Prostate gland (tissue), 2 donors: Measurements from ENCODE around the gene PLA2G2D. TPM values are rescaled to one million over a fixed set of nuclear protein-coding genes. Genes with fewer than 3 reads are reported as not detected.

Experiments used
- DNase-seq: peaks from one replicate; pipeline ENCODE4 v3.0.0-alpha.2; 2019; ENCODE audit warnings: low spot score
- H3K27ac ChIP-seq, 2 donors: fragments of 200-600 bp; sonication (generic); 2 replicates each; pipeline ENCODE4 v1.5.1; 2017 to 2019
- H3K27me3 ChIP-seq: fragments of 200-600 bp; sonication (generic); replicated peaks from 2 replicates; pipeline ENCODE4 v1.5.1; 2019; ENCODE audit not compliant: insufficient read depth
- H3K36me3 ChIP-seq, 2 donors: fragments of 200-600 bp; sonication (generic); 1 replicate in 1 of 2; 2 replicates in 1 of 2; pipeline versions ENCODE4 v1.5.1 to v1.8.1; 2017 to 2019
- H3K4me1 ChIP-seq: fragments of 200-600 bp; sonication (generic); replicated peaks from 2 replicates; pipeline ENCODE4 v1.5.1; 2019
- H3K4me3 ChIP-seq, 2 donors: fragments of 200-600 bp; sonication (generic); 2 replicates each; pipeline ENCODE4 v1.5.1; 2017 to 2019
- H3K9me3 ChIP-seq: fragments of 200-600 bp; sonication (generic); 2 replicates; pipeline ENCODE4 v1.5.1; 2017
- CTCF ChIP-seq, 4 experiments: fragments of 200-600 bp in 2 of 4; fragments of 450-650 bp in 2 of 4; sonication (generic) in 2 of 4; IDR thresholded peaks; 1 replicate in 3 of 4; 2 replicates in 1 of 4; pipeline ENCODE4 v1.5.1; 2016 to 2019; ENCODE audit warnings: antibody characterized with exemption in 4 of 4, mild to moderate bottlenecking in 2 of 4, moderate library complexity in 2 of 4
- POLR2A ChIP-seq: fragments of 450-650 bp; IDR thresholded peaks from one replicate; pipeline ENCODE4 v1.6.1; 2016; ENCODE audit warnings: antibody characterized with exemption, mild to moderate bottlenecking
- POLR2AphosphoS5 ChIP-seq: sonication (generic); formaldehyde crosslinking; IDR thresholded peaks from one replicate; pipeline ENCODE4 v1.6.1; 2017; ENCODE audit warnings: antibody characterized with exemption
- WGBS: methylation state at CpG from one replicate; pipeline ENCODE4 v1.1.5; 2018; 5-methylcytosine and 5-hydroxymethylcytosine counted together
- intact Hi-C: fragments of 100-400 bp; cut with DNase I; formaldehyde crosslinking; loops from one replicate; pipeline ENCODE4 v1.14.2; 2022
- total RNA-seq, 2 donors: library from RNA; depleted of rRNA; stranded (reverse); fragments of >200 nt; gene quantifications; one replicate each; pipeline ENCODE4 v1.1.0, GENCODE V29; 2016

Gene PLA2G2D
- total RNA-seq, 2 donors from 2014 or later: not detected

- H3K9me3 ChIP-seq: no peaks in the 10 kb centered on the region
- no peaks in the 10 kb centered on the region for H3K36me3 ChIP-seq
- H3K4me1 ChIP-seq: no peaks in the 10 kb centered on the region
- WGBS: 86% methylated on average over 3 of the region's 3 CpGs
- intact Hi-C loops: no loop called here
- H3K4me3 ChIP-seq: no peak overlapping the region
- no peak for DNase-seq
- TF ChIP-seq CTCF (IDR thresholded peaks at IDR 0.05): no peak
- no peak for TF ChIP-seq POLR2AphosphoS5
- no peak for TF ChIP-seq POLR2A
- no peaks in the 10 kb centered on the region for H3K27me3 ChIP-seq
- no peak overlapping the region for H3K27ac ChIP-seq
Observed at GRCh38 chr1:20112279-20113000, 6.9 kb downstream of the PLA2G2D start.

- no peak for DNase-seq
- no peak for TF ChIP-seq POLR2AphosphoS5
- TF ChIP-seq POLR2A: no peak
- no peak for TF ChIP-seq CTCF (IDR thresholded peaks at IDR 0.05)
- H3K27me3 ChIP-seq: no peaks in the 10 kb centered on the region
- WGBS: 94% methylated on average over 5 of the region's 5 CpGs
- no peak overlapping the region for H3K4me3 ChIP-seq
- no peak overlapping the region for H3K27ac ChIP-seq
- H3K9me3 ChIP-seq: no peaks in the 10 kb centered on the region
- no peaks in the 10 kb centered on the region for H3K36me3 ChIP-seq
- H3K4me1 ChIP-seq: no peaks in the 10 kb centered on the region
- intact Hi-C loops: no loop called here
Observed at GRCh38 chr1:20111452-20111851, 7.9 kb downstream of the PLA2G2D start.

GRCh38 chr1:20110679-20111078 lies 8.7 kb downstream of the PLA2G2D start:
- no peak for DNase-seq
- H3K27ac ChIP-seq: no peak overlapping the region

GRCh38 chr1:20109223-20109856 lies 10.0 kb downstream of the PLA2G2D start:
- Histone ChIP-seq H3K4me1 (no peaks in the 10 kb centered on the region), H3K4me3 (no peak overlapping the region), H3K9me3 (no peaks in the 10 kb centered on the region), H3K27ac (no peak overlapping the region), H3K36me3 (no peaks in the 10 kb centered on the region), H3K27me3 (no peaks in the 10 kb centered on the region)
- no peak for DNase-seq
- WGBS: 73% methylated on average over 4 of the region's 4 CpGs
- TF ChIP-seq POLR2AphosphoS5: no peak
- intact Hi-C loops: no loop called here

More at GRCh38 chr1:20110679-20111078, 8.7 kb downstream of the PLA2G2D start:
- Histone ChIP-seq H3K36me3 (no peaks in the 10 kb centered on the region), H3K9me3 (no peaks in the 10 kb centered on the region), H3K4me1 (no peaks in the 10 kb centered on the region), H3K4me3 (no peak overlapping the region), H3K27me3 (no peaks in the 10 kb centered on the region)
- intact Hi-C loops: no loop called here
- 66% methylated on average over 12 of the region's 12 CpGs for WGBS
- no peak for TF ChIP-seq CTCF (IDR thresholded peaks at IDR 0.05)
- TF ChIP-seq POLR2A: no peak
- no peak for TF ChIP-seq POLR2AphosphoS5

- intact Hi-C loops: no loop called here
- H3K36me3 ChIP-seq: no peaks in the 10 kb centered on the region
- TF ChIP-seq CTCF (IDR thresholded peaks at IDR 0.05): no peak
- no peak for TF ChIP-seq POLR2A
- TF ChIP-seq POLR2AphosphoS5: no peak
- WGBS: 61% methylated on average over 5 of the region's 5 CpGs
- no peaks in the 10 kb centered on the region for H3K4me1 ChIP-seq
- DNase-seq: no peak
- H3K9me3 ChIP-seq: no peaks in the 10 kb centered on the region
- H3K27ac ChIP-seq: no peak overlapping the region
- H3K4me3 ChIP-seq: no peak overlapping the region
- no peaks in the 10 kb centered on the region for H3K27me3 ChIP-seq
Observed at GRCh38 chr1:20108366-20109123, 10.8 kb downstream of the PLA2G2D start.
